HepG2 (cell line): ENCODE measurements around the gene B4GALT1. TPM values are rescaled to one million over a fixed set of nuclear protein-coding genes. Genes with fewer than 3 reads are reported as not detected.

ENCODE experiments used
- ATAC-seq: fragments of 200-7000 bp; cut with Tn5 transposase; 3 replicates; pipeline ENCODE4 v1.9.1; 2020; ENCODE audit warnings: mild to moderate bottlenecking, moderate library complexity
- BruUV-seq: library from RNA; stranded (reverse); fragments of 400-500 nt; replicated peaks from 2 replicates; lab custom pipeline; 2021; lab: Mats Ljungman, UMichigan
- CTCF ChIA-PET: fragments of 300-600 bp; formaldehyde crosslinking; extraction: SDS; loops from one replicate; lab custom pipeline; 2021; ENCODE audit warnings: low total read pairs, inconsistent platforms, low intra/inter-chr PET ratio; lab: Yijun Ruan, JAX
- POLR2A ChIA-PET: fragments of 350-600 bp; sonication (Branson Sonifier 250); formaldehyde crosslinking; loops from one replicate; lab custom pipeline; 2020; ENCODE audit warnings: antibody characterized with exemption, inconsistent platforms; lab: Yijun Ruan, JAX
- DNase-seq: peaks from one replicate; pipeline ENCODE4 v3.0.0-alpha.2; 2015; ENCODE audit warnings: low spot score
- FAIRE-seq: peaks from 3 replicates; lab custom pipeline; 2011; peaks lifted over from hg19 to GRCh38; lab: Jason Lieb, UNC
- H2AFZ ChIP-seq: one replicate; pipeline ENCODE4 v1.6.1; 2011; ENCODE audit warnings: low read length, inconsistent platforms
- H3K27ac ChIP-seq: fragments of 300-600 bp; 3 replicates; pipeline ENCODE4 v1.8.0; 2011; ENCODE audit warnings: mixed run types, mild to moderate bottlenecking, mixed read lengths, low read length, inconsistent platforms; ENCODE audit not compliant: insufficient read depth; ENCODE audit errors: extremely low read length
- H3K27me3 ChIP-seq, 2 experiments: fragments of 200-600 bp in 1 of 2; 2 replicates in 1 of 2; 3 replicates in 1 of 2; pipeline versions ENCODE4 v1.6.0 to v1.8.0; 2011; ENCODE audit warnings: low read length in 2 of 2, mild to moderate bottlenecking in 2 of 2, moderate library complexity in 2 of 2, inconsistent platforms in 1 of 2; ENCODE audit not compliant: insufficient read depth in 2 of 2, control insufficient read depth in 1 of 2
- H3K36me3 ChIP-seq, 2 experiments: fragments of 200-600 bp in 1 of 2; replicated peaks in 1 of 2; 2 replicates in 1 of 2; 3 replicates in 1 of 2; pipeline versions ENCODE4 v1.5.1 to v1.8.0; 2011; ENCODE audit warnings: low read length in 2 of 2, inconsistent platforms in 1 of 2; ENCODE audit not compliant: insufficient read depth in 2 of 2, control insufficient read depth in 1 of 2
- H3K4me1 ChIP-seq: 2 replicates; pipeline ENCODE4 v1.5.1; 2012; ENCODE audit warnings: low read length, inconsistent platforms; ENCODE audit not compliant: insufficient read depth
- H3K4me2 ChIP-seq: 2 replicates; pipeline ENCODE4 v1.6.0; 2011; ENCODE audit warnings: low read depth, low read length, inconsistent platforms
- H3K4me3 ChIP-seq, 3 experiments: fragments of 200-600 bp in 1 of 3; sonication (generic), shearing (Covaris generic) in 1 of 3; replicated peaks in 1 of 3; 2 replicates each; pipeline ENCODE4 v1.5.1; 2011 to 2016; ENCODE audit warnings: low read length in 3 of 3, inconsistent platforms in 2 of 3, low read depth in 2 of 3, mild to moderate bottlenecking in 2 of 3, control low read depth in 1 of 3, mixed read lengths in 1 of 3; ENCODE audit not compliant: insufficient read depth in 1 of 3
- H3K79me2 ChIP-seq: one replicate; pipeline ENCODE4 v1.6.1; 2011; ENCODE audit warnings: low read length, inconsistent platforms; ENCODE audit not compliant: insufficient read depth
- H3K9ac ChIP-seq: 2 replicates; pipeline ENCODE4 v1.6.0; 2011; ENCODE audit warnings: mild to moderate bottlenecking, low read depth, low read length, inconsistent platforms; ENCODE audit not compliant: insufficient read depth
- H3K9me3 ChIP-seq: 2 replicates; pipeline ENCODE4 v1.5.1; 2012; ENCODE audit warnings: mild to moderate bottlenecking, low read length
- H4K20me1 ChIP-seq: 2 replicates; pipeline ENCODE4 v1.6.0; 2011; ENCODE audit warnings: inconsistent platforms, mild to moderate bottlenecking, low read length, moderate library complexity; ENCODE audit not compliant: insufficient read depth
- AHR ChIP-seq: IDR thresholded peaks from 2 replicates; pipeline ENCODE4 v1.6.1; 2018; ENCODE audit warnings: missing genetic modification reagents, missing compliant biosample characterization
- GATAD2A ChIP-seq: IDR thresholded peaks from 2 replicates; pipeline ENCODE4 v1.6.1; 2016
- NFIB ChIP-seq: sonication (generic); formaldehyde crosslinking; IDR thresholded peaks from 2 replicates; pipeline ENCODE4 v1.9.0; 2021; ENCODE audit warnings: missing genetic modification reagents, mild to moderate bottlenecking, borderline replicate concordance
- RELA ChIP-seq: sonication (generic); formaldehyde crosslinking; IDR thresholded peaks from 2 replicates; pipeline ENCODE4 v1.4.0; 2020; ENCODE audit warnings: missing genetic modification reagents
- REXO4 ChIP-seq: sonication (generic); formaldehyde crosslinking; IDR thresholded peaks from 2 replicates; pipeline ENCODE4 v1.8.0; 2022; ENCODE audit warnings: missing genetic modification reagents, mild to moderate bottlenecking, borderline replicate concordance
- SAFB2 ChIP-seq: sonication (generic); formaldehyde crosslinking; IDR thresholded peaks from 2 replicates; pipeline ENCODE4 v1.5.1; 2020; ENCODE audit warnings: missing genetic modification reagents, low read depth, mild to moderate bottlenecking, borderline replicate concordance
- SIN3B ChIP-seq: fragments of 150-350 bp; IDR thresholded peaks from 2 replicates; pipeline ENCODE4 v1.6.1; 2014; ENCODE audit warnings: low read length
- TSC22D2 ChIP-seq: sonication (generic); formaldehyde crosslinking; IDR thresholded peaks from 2 replicates; pipeline ENCODE4 v1.5.1; 2020; ENCODE audit warnings: missing genetic modification reagents, mild to moderate bottlenecking, borderline replicate concordance
- UBTF ChIP-seq: sonication (generic); formaldehyde crosslinking; IDR thresholded peaks from 2 replicates; pipeline ENCODE4 v1.4.0; 2020; ENCODE audit warnings: mild to moderate bottlenecking, missing genetic modification reagents
- ZNF496 ChIP-seq: sonication (generic); formaldehyde crosslinking; IDR thresholded peaks from 2 replicates; pipeline ENCODE4 v1.8.1; 2023; ENCODE audit warnings: mild to moderate bottlenecking, moderate library complexity, missing genetic modification reagents; ENCODE audit not compliant: insufficient replicate concordance
- ZNF547 ChIP-seq: sonication (generic); formaldehyde crosslinking; IDR thresholded peaks from 2 replicates; pipeline ENCODE4 v1.5.1; 2020; ENCODE audit warnings: mild to moderate bottlenecking, missing genetic modification reagents
- ZNF572 ChIP-seq: sonication (generic); formaldehyde crosslinking; IDR thresholded peaks from 2 replicates; pipeline ENCODE4 v1.5.1; 2020; ENCODE audit warnings: mild to moderate bottlenecking, missing genetic modification reagents
- ZNF619 ChIP-seq: sonication (generic); formaldehyde crosslinking; IDR thresholded peaks from 2 replicates; pipeline ENCODE4 v1.4.0; 2020; ENCODE audit warnings: mild to moderate bottlenecking, missing genetic modification reagents
- ZNF878 ChIP-seq: sonication (generic); formaldehyde crosslinking; IDR thresholded peaks from 2 replicates; pipeline ENCODE4 v1.8.1; 2023; ENCODE audit warnings: mild to moderate bottlenecking, missing genetic modification reagents, moderate library complexity
- WGBS: methylation state at CpG from one replicate; pipeline ENCODE4 v1.1.6; 2017; ENCODE audit warnings: low lambda C conversion rate; 5-methylcytosine and 5-hydroxymethylcytosine counted together
- in situ Hi-C: cut with HindIII; loops from 2 replicates; pipeline ENCODE4 v1.10.0; 2017; ENCODE audit warnings: low pct_unique_long_range_greater_than_20kb; ENCODE audit not compliant: extremely low pct_ligation_motif_present
- intact Hi-C: fragments of 100-400 bp; cut with micrococcal nuclease; formaldehyde crosslinking; loops from one replicate; pipeline ENCODE4 v1.10.0; 2022; ENCODE audit not compliant: unreplicated experiment
- polyA plus RNA-seq, 8 experiments: library from polyadenylated mRNA; depleted of rRNA in 3 of 8; stranded (reverse) in 7 of 8; unstranded in 1 of 8; fragments of >200 nt; fragmentation: Illumina TruSeq in 4 of 8; extraction: Trizol in 4 of 8; gene quantifications; 2 replicates each; pipeline versions ENCODE4 v1.2.1 to v1.2.3, GENCODE V29; 2011 to 2016; ENCODE audit warnings: low read depth in 4 of 8, missing spikeins in 1 of 8, mixed read lengths in 1 of 8; ENCODE audit not compliant: insufficient read depth in 1 of 8
- total RNA-seq, 5 experiments: library from RNA; depleted of rRNA; stranded (reverse); fragments of >200 nt; fragmentation: Illumina TruSeq; extraction: Trizol; gene quantifications; 2 replicates each; pipeline ENCODE4 v1.2.3, GENCODE V29; 2016; ENCODE audit warnings: low read depth in 1 of 5
- TF ChIP-seq, protein P1 (sequence below): sonication (generic); formaldehyde crosslinking; IDR thresholded peaks from 2 replicates; pipeline ENCODE4 v1.8.0; 2022; ENCODE audit warnings: missing genetic modification reagents, mild to moderate bottlenecking, borderline replicate concordance
- TF ChIP-seq, protein P2 (sequence below): sonication (generic); formaldehyde crosslinking; IDR thresholded peaks from 2 replicates; pipeline ENCODE4 v1.5.0; 2020; ENCODE audit warnings: missing genetic modification reagents

B4GALT1 gene
- total and polyA plus RNA-seq, 2 of the 13 experiments (the other 11 are each of a cell fraction or from before 2014, with no cell fraction given), result 15.7 to 33.5 TPM

GRCh38 chr9:33116860-33117259, 50.3 kb downstream of the B4GALT1 start:
- no peak overlapping the region for H3K4me3 ChIP-seq
- H3K9me3 ChIP-seq, result no peaks in the 10 kb centered on the region
- intact Hi-C loops, result no loop called here
- no peak for DNase-seq
- no peak overlapping the region for H3K9ac ChIP-seq
- no peak for ATAC-seq
- H2AFZ ChIP-seq, result no peak overlapping the region
- no peak overlapping the region for H3K27ac ChIP-seq
- no peak for TF ChIP-seq UBTF (CRISPR knock-in tag)
- no peak for TF ChIP-seq GATAD2A
- H3K4me2 ChIP-seq, result no peak overlapping the region
- no peaks in the 10 kb centered on the region for H3K4me1 ChIP-seq
- in situ Hi-C loops, result no loop called here
- H3K27me3 ChIP-seq, result no peaks in the 10 kb centered on the region
- CTCF ChIA-PET, result no interaction called here
- H4K20me1 ChIP-seq, result no peaks in the 10 kb centered on the region
- peaks cover 25 to 46% of the 10 kb centered on the region in 2 experiments for H3K36me3 ChIP-seq
- H3K79me2 ChIP-seq, result no peaks in the 10 kb centered on the region
- BruUV-seq, result no TSS peak
- 100% methylated on average over 2 of the region's 2 CpGs for WGBS
- no peak for FAIRE-seq
- POLR2A ChIA-PET, result no interaction called here

- no TSS peak for BruUV-seq
- ChIA-PET CTCF (no interaction called here), POLR2A (no interaction called here)
- Histone ChIP-seq H3K79me2 (no peaks in the 10 kb centered on the region), H3K27ac (no peak overlapping the region), H3K9me3 (no peaks in the 10 kb centered on the region), H3K4me2 (no peak overlapping the region), H2AFZ (no peak overlapping the region), H3K27me3 (no peaks in the 10 kb centered on the region), H3K36me3 (peaks cover 22 to 37% of the 10 kb centered on the region in 2 experiments), H3K4me1 (no peaks in the 10 kb centered on the region), H3K4me3 (no peak overlapping the region), H4K20me1 (no peaks in the 10 kb centered on the region), H3K9ac (no peak overlapping the region)
- no CpG with 5 or more reads among the region's 3 CpGs for WGBS
- intact Hi-C loops, result no loop called here
- in situ Hi-C loops, result no loop called here
- ATAC-seq (no peak), FAIRE-seq (no peak), DNase-seq (no peak)
- TF ChIP-seq ZNF572, result no peak
- TF ChIP-seq ZNF878 (CRISPR knock-in tag), result no peak
- TF ChIP-seq AHR, result no peak
- TF ChIP-seq, protein P1, sequence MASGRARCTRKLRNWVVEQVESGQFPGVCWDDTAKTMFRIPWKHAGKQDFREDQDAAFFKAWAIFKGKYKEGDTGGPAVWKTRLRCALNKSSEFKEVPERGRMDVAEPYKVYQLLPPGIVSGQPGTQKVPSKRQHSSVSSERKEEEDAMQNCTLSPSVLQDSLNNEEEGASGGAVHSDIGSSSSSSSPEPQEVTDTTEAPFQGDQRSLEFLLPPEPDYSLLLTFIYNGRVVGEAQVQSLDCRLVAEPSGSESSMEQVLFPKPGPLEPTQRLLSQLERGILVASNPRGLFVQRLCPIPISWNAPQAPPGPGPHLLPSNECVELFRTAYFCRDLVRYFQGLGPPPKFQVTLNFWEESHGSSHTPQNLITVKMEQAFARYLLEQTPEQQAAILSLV (CRISPR knock-in tag), result no peak
- TF ChIP-seq NFIB (CRISPR knock-in tag), result no peak
- no peak for TF ChIP-seq ZNF496 (CRISPR knock-in tag)
- TF ChIP-seq ZNF547 (CRISPR knock-in tag), result no peak
- no peak for TF ChIP-seq SIN3B
- TF ChIP-seq, protein P2, sequence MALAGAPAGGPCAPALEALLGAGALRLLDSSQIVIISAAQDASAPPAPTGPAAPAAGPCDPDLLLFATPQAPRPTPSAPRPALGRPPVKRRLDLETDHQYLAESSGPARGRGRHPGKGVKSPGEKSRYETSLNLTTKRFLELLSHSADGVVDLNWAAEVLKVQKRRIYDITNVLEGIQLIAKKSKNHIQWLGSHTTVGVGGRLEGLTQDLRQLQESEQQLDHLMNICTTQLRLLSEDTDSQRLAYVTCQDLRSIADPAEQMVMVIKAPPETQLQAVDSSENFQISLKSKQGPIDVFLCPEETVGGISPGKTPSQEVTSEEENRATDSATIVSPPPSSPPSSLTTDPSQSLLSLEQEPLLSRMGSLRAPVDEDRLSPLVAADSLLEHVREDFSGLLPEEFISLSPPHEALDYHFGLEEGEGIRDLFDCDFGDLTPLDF, result no peak
- TF ChIP-seq SAFB2 (CRISPR knock-in tag), result no peak
- no peak for TF ChIP-seq ZNF619
- TF ChIP-seq TSC22D2 (CRISPR knock-in tag), result no peak
- no peak for TF ChIP-seq RELA (CRISPR knock-in tag)
- no peak for TF ChIP-seq REXO4 (CRISPR knock-in tag)
These were observed 52.4 kb downstream of the B4GALT1 start for GRCh38 chr9:33114746-33115145.
